Aorta (tissue), 5 donors: ENCODE results near the gene RPL28. TPM values are rescaled to one million over a fixed set of nuclear protein-coding genes. Genes with fewer than 3 reads are reported as not detected.

Source experiments
- ATAC-seq: fragments of 200-7000 bp; cut with Tn5 transposase; one replicate; pipeline ENCODE4 v1.9.1; 2022; ENCODE audit warnings: moderate library complexity; ENCODE audit not compliant: low FRiP score
- DNase-seq, 2 donors: peaks; one replicate each; pipeline ENCODE4 v3.0.0-alpha.2; 2020
- H3K27ac ChIP-seq, 2 donors: one replicate each; pipeline ENCODE4 v1.5.1; 2013; ENCODE audit warnings: low read length in 2 of 2, mild to moderate bottlenecking in 2 of 2, moderate library complexity in 2 of 2, control low read depth in 1 of 2, inconsistent platforms in 1 of 2, low read depth in 1 of 2
- H3K27me3 ChIP-seq, 2 donors: one replicate each; pipeline ENCODE4 v1.6.1; 2013; ENCODE audit warnings: control low read depth in 1 of 2, low read length in 1 of 2, mild to moderate bottlenecking in 1 of 2, moderate library complexity in 1 of 2; ENCODE audit not compliant: insufficient read depth in 2 of 2, control insufficient read depth in 1 of 2
- H3K36me3 ChIP-seq, 2 donors: one replicate each; pipeline ENCODE4 v1.6.1; 2013; ENCODE audit warnings: control low read depth in 1 of 2, low read length in 1 of 2, mild to moderate bottlenecking in 1 of 2; ENCODE audit not compliant: insufficient read depth in 2 of 2, control insufficient read depth in 1 of 2
- H3K4me1 ChIP-seq, 2 donors: one replicate each; pipeline ENCODE4 v1.6.1; 2013; ENCODE audit warnings: low read length in 2 of 2, control low read depth in 1 of 2, mild to moderate bottlenecking in 1 of 2, moderate library complexity in 1 of 2; ENCODE audit not compliant: insufficient read depth in 2 of 2, control insufficient read depth in 1 of 2
- H3K4me3 ChIP-seq, 2 donors: one replicate each; pipeline ENCODE4 v1.5.1; 2013; ENCODE audit warnings: low read length in 2 of 2, control low read depth in 1 of 2, mild to moderate bottlenecking in 1 of 2
- H3K9me3 ChIP-seq: one replicate; pipeline ENCODE4 v1.6.1; 2013; ENCODE audit warnings: mild to moderate bottlenecking, low read length; ENCODE audit not compliant: control insufficient read depth
- WGBS, 2 donors: extraction: QIAGEN DNeasy Blood & Tissue Kit; methylation state at CpG; one replicate each; pipeline ENCODE4 v1.1.7; 2013; 5-methylcytosine and 5-hydroxymethylcytosine counted together
- intact Hi-C, 2 donors: fragments of 100-400 bp; cut with DNase I; formaldehyde crosslinking; loops; one replicate each; pipeline versions ENCODE4 v1.14.2 to v1.15.0; 2022
- polyA plus RNA-seq, 2 donors: library from polyadenylated mRNA; stranded (reverse); fragments of 200-250 nt; gene quantifications; one replicate each; pipeline ENCODE4 v1.2.3, GENCODE V29; 2013
- total RNA-seq, 2 donors: library from RNA; stranded (reverse); fragmentation: NEBNext Ultra II Directional; extraction: Animal tissue kit (Norgen Biotek cat#: 25700); gene quantifications; one replicate each; pipeline ENCODE4 v1.2.1, GENCODE V29; 2021
- donor health status: healthy with polysubstance abuse.
- donor health status: Bipolar disorder and iron deficiency.
- donor health status: DM: no; HTN: no; CAD: no.
- donor health status: DM: no; HTN: no; CAD: no.
- donor health status: DM: yes; HTN: yes; CAD: no.

The RPL28 gene
- total and polyA plus RNA-seq, 4 donors: 841 to 1,335 (median 1,160) TPM

DNA sequence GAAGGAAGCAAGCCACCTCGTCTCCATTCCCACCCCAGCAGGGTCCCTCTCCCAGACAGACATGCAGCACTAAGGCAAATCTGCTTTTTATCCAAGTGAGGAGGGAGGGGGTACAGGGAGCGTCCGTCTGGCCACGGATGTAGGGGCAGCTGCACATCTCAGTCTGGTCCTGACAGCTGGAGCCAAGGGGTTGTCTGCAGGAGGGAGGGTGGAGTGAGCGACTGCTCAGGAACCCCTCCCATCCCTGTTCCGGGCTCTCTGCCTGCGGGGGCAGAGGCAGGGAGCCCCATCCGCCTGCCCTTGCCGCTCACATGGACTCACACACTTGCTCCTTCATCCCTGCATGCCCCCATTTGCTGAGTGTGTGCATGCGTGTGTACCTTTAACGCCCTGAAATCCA lies 6.6 kb upstream of the RPL28 start:
- DNase-seq (no peak), ATAC-seq (no peak)
- Histone ChIP-seq H3K27me3 (no peaks in the 10 kb centered on the region), H3K36me3 (no peaks in the 10 kb centered on the region), H3K4me3 (no peak overlapping the region), H3K9me3 (no peaks in the 10 kb centered on the region), H3K4me1 (no peaks in the 10 kb centered on the region), H3K27ac (no peak overlapping the region)
- intact Hi-C loops: no loop called here
- WGBS, 2 donors: 74 to 81% methylated on average over 11 of the region's 11 CpGs

DNA sequence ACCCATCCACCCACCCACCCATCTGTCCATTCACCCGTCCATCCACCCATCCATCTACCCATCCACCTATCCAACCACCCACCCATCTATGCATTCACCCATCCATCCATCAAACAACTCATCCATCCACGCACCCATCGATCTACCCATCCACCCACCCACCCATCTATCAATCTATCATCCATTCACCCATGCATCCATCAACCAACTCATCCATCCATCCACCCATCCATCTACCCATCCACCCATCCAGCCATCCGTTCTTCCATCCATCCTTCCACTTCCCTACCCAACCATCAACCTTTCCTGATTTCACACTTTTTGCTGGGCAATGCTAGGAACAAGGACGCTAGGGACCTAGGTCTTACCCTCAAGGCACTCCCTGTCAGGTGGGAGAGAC lies 3.7 kb upstream of the RPL28 start:
- no peaks in the 10 kb centered on the region for H3K4me1 ChIP-seq
- no peaks in the 10 kb centered on the region for H3K9me3 ChIP-seq
- no peak overlapping the region for H3K27ac ChIP-seq
- WGBS, 2 donors: 97 to 99% methylated on average over 5 of the region's 5 CpGs
- peaks cover 0 to 2% of the 10 kb centered on the region in 2 donors for H3K27me3 ChIP-seq
- DNase-seq: no peak
- no peak for ATAC-seq
- intact Hi-C loops: loop anchor here in 1 of 2 donors (5.0 kb wide), 1 partner anchor 40 kb away; no protein-coding TSS in a partner anchor
- H3K4me3 ChIP-seq: no peak overlapping the region
- no peaks in the 10 kb centered on the region for H3K36me3 ChIP-seq

DNA sequence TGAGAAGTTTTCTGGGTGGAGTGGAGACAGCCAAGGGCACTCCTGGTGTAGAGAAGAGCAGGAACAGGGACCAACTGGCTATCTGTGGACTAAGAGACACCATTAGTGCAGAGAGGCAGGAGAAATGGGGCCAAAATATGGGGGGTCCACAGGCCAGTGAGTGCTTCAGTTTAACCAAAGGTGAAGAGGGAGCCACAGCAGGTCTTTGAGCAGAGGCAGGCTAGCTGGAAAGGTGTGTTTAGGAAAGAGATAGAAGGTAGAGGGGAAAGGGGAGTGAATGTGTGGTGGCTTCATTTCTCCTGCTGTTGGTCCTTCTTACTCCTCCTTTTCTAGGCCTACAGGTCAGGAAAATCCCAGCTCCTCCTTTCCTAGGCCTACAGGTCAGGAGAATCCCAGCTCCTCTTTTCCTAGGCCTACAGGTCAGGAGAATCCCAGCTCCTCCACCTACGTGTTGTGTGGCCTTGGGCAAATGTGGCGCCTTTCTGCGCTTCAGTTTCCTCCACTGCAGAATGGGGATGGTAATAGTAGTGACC lies 3.1 kb upstream of the RPL28 start:
- no peak for DNase-seq
- peaks cover 0 to 2% of the 10 kb centered on the region in 2 donors for H3K27me3 ChIP-seq
- H3K4me3 ChIP-seq: no peak overlapping the region
- no peaks in the 10 kb centered on the region for H3K9me3 ChIP-seq
- intact Hi-C loops: loop anchor here in 1 of 2 donors (5.0 kb wide), 1 partner anchor 40 kb away; no protein-coding TSS in a partner anchor
- no peaks in the 10 kb centered on the region for H3K4me1 ChIP-seq
- WGBS, 2 donors: 98 to 100% methylated on average over 3 of the region's 3 CpGs
- no peak for ATAC-seq
- no peaks in the 10 kb centered on the region for H3K36me3 ChIP-seq
- no peak overlapping the region for H3K27ac ChIP-seq

DNA sequence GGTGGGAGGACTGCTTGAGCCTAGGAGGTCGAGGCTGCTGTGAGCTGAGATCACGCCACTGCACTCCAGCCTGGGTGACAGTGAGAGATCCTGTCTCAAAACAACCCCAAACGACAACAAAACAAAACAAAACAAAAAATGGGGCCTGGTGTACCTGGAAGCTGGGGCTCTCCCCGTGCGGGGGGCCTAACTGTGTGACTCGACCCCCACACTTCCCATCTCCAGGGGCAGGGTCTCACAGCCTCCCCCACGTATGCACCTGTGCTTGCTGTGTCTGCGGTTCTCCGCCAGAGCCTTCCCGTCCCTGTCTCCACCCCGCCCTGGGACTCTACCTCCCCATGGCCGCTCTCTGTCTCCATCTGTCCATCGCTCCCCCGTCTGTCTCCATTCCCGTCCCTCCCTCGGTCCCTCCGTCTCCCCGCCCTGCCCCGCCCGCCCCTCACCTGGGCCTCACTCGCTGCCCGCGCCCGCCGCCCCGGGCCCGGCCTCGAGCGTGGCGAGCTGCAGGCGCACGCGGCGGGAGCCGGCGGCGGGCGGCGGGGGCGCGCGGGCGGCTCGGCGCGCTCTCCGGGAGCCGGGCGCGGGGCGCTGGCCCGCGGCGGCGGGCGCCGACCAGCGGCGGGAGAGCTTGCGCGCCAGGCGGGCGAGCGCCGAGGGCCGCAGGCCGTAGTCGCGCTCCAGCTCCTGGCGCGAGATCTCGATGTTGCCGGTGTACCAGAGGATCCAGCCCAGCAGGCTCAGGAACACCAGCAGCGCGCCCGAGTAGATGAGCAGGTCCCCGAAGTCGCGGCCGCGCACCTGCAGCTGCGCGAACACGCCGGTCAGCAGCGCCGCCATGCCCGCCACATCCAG lies 2.2 kb upstream of the RPL28 start:
- ATAC-seq (no peak), DNase-seq (peak; percentile 68 to 86)
- Histone ChIP-seq H3K9me3 (no peaks in the 10 kb centered on the region), H3K4me1 (no peaks in the 10 kb centered on the region), H3K27me3 (peaks cover 0 to 2% of the 10 kb centered on the region in 2 donors), H3K27ac (peak overlapping the region in 1 of 2 donors; percentile 86), H3K36me3 (no peaks in the 10 kb centered on the region), H3K4me3 (peak overlapping the region; percentile 38 to 43)
- 6 to 20% methylated on average over 24 to 88 of the region's 88 CpGs for WGBS, 2 donors
- intact Hi-C loops: loop anchor here (2.0 to 5.0 kb wide), 3 partner anchors 41 to 103 kb away; partner anchors contain the start of gene HSPBP1 (in 1 of the 2)

DNA sequence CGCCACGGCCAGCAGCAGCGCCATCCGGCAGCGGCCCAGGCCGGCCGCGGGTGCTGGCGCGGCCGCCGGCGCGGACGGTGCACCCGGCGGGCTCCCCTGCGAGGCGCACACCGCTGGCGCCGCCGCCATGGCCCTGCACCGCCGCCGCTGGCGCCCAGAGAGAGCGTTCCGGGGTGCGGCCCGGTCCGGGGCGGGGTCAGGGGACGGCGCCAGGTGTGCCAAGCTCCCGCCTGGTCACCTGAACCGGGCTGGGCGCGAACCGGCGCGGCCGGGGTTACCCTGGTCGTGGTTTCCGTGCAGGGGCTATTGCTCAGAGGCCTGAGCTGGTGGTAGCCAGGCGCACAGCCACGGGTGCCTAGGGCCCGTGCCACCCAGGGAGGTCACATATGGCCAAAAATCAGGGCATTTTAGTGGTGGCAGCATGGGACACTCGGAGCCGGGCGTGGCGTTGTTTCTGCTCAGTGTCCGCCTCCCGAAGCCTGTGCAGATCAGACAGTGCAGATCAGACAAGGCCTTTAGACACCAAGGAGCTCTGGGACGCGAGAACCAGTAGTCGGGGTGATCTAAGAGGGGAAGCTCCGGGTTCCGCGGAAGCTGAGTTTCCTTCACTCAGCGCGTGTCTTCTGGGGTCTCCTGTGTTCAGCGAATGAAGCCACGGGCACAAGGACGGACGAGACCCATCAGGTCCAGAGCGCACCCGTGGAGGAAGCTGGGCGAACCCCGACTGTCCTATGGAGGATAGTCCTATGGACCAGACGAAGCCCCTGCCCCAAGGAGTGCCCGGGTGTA lies 1.4 kb upstream of the RPL28 start, which contains the start of gene TMEM238:
Gene TMEM238 (minus strand): TSS at position 162 of the 789 bp plus-strand sequence. CDS start 33 bp downstream, at position 129.
- no peaks in the 10 kb centered on the region for H3K4me1 ChIP-seq
- peak within 1 kb of the TSS; percentile 38 to 43 for H3K4me3 ChIP-seq

DNA sequence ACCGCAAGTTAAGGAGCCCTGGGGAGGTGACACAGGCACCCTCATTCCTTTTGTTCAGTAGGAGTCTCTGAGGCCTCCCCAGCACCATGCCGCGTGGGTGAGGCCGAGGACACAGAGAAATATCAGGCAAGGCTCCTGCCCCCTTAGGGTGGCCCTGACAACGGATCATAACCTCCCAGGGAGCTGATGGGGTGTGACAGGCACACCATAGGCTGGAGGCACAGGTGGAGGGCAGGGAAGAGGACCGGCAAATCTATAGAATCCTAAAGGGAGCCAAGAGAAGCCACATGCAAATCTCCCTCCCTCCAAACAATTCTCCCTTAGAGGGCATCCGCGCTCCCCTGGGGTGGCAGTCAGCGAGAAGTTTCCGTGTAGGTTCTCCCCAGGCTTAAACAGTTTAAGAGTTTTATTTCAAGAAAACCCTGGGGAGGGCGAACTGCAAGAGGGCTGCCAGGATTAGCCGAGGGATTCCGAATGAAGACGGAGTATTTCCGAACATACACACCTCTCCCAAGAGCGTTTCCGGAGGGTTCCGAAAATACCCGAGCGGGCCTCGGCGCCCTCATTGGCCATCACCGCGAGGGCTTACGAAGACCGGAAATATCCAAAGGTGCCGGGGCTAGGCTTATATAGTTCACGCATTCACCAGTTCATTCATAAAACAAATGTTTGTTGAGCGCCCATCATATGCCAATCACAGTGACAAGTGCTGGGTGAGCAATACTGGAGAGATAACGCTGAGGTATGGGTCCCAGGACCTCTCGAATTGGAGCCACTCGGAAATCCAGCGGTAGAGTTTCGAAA lies 610 bp upstream of the RPL28 start:
- ATAC-seq (peak; percentile 94), DNase-seq (peak; percentile 98)
- intact Hi-C loops: loop anchor here (1.0 to 5.0 kb wide), 5 partner anchors 22 to 104 kb away; partner anchors contain the start of genes HSPBP1 (in 1 of the 2), KMT5C (in 1 of the 2) and UBE2S (in 1 of the 2)
- Histone ChIP-seq H3K27me3 (peaks cover 0 to 2% of the 10 kb centered on the region in 2 donors), H3K4me1 (no peaks in the 10 kb centered on the region), H3K4me3 (peak overlapping the region in 1 of 2 donors; percentile 7), H3K27ac (peak overlapping the region in 1 of 2 donors; percentile 87), H3K9me3 (no peaks in the 10 kb centered on the region), H3K36me3 (no peaks in the 10 kb centered on the region)
- WGBS, 2 donors: 4 to 6% methylated on average over 34 of the region's 34 CpGs

More for the DNA sequence above, 1.4 kb upstream of the RPL28 start, which contains the start of gene TMEM238:
- peaks cover 0 to 2% of the 10 kb centered on the region in 2 donors for H3K27me3 ChIP-seq
- no peak for ATAC-seq
- H3K9me3 ChIP-seq: no peaks in the 10 kb centered on the region
- 21 to 40% methylated on average over 38 to 72 of the region's 72 CpGs for WGBS, 2 donors
- no peaks in the 10 kb centered on the region for H3K36me3 ChIP-seq
- DNase-seq: no peak
- intact Hi-C loops: loop anchor here (2.0 to 5.0 kb wide), 3 partner anchors 42 to 104 kb away; partner anchors contain the start of gene HSPBP1 (in 1 of the 2)
- peak within 1 kb of the TSS in 1 of 2 donors; percentile 86 for H3K27ac ChIP-seq

DNA sequence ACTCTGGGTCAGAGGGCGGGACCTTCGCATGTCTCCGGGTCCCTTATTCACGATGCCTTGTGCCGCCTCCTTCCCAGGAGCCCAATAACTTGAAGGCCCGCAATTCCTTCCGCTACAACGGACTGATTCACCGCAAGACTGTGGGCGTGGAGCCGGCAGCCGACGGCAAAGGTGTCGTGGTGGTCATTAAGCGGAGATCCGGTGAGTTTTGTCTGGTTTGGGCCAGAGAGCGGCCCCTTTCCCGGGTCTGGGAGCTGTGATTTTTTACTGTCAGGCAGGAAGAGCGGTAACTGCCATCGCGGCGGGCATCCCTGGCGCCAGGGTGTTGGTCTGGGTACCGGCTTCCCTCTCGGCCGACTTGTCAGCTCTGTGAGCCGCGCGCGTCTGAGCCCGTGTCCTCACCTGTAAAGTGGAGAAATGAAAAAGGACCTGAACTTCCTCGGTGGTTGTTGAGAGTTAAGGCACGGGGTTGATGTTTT lies 800 bp downstream of the RPL28 start:
- Histone ChIP-seq H3K4me1 (no peaks in the 10 kb centered on the region), H3K27me3 (peaks cover 0 to 2% of the 10 kb centered on the region in 2 donors), H3K36me3 (no peaks in the 10 kb centered on the region), H3K27ac (no peak overlapping the region), H3K9me3 (no peaks in the 10 kb centered on the region), H3K4me3 (peak overlapping the region; percentile 66 to 76)
- no peak for ATAC-seq
- no peak for DNase-seq
- 1 to 2% methylated on average over 33 of the region's 33 CpGs for WGBS, 2 donors
- intact Hi-C loops: no loop called here
